ENCODE results near the gene CAPG. TPM values are rescaled to one million over a fixed set of nuclear protein-coding genes. Genes with fewer than 3 reads are reported as not detected.
"Not testable (repeated sequence)": the region's sequence is repeated elsewhere in the genome, so short reads cannot be mapped to it uniquely, and the experiment has no call there.

The CAPG gene
- total RNA-seq, 2 experiments from 2014 or later: 23.4 to 23.7 TPM

- ChIA-PET POLR2A (interaction anchor here (0.7 to 3.7 kb wide), 3 partner anchors 100 to 113 kb away, joined by 4 to 53 read pairs (median 4); partner anchors contain the start of gene MAT2A), CTCF (no interaction called here)
Measured at GRCh38 chr2:85439986-85440385, 29.8 kb upstream of the CAPG start.

GRCh38 chr2:85439569-85439968, 29.4 kb upstream of the CAPG start:
- POLR2A ChIA-PET: interaction anchor here (0.7 to 3.7 kb wide), 3 partner anchors 100 to 113 kb away, joined by 4 to 53 read pairs (median 4); partner anchors contain the start of gene MAT2A
- CTCF ChIA-PET: not testable (repeated sequence)

- ChIA-PET CTCF (interaction anchor here (1.0 kb wide), 2 partner anchors 100 to 112 kb away, joined by 3 read pairs; partner anchors contain the start of gene MAT2A), POLR2A (interaction anchor here (0.7 to 3.7 kb wide), 3 partner anchors 20 to 122 kb away, joined by 3 to 53 read pairs (median 4); partner anchors contain the start of genes GGCX, MAT2A and SH2D6)
Measured at GRCh38 chr2:85439025-85439472, 28.9 kb upstream of the CAPG start.

- POLR2A ChIA-PET: interaction anchor here (0.7 to 3.7 kb wide), 5 partner anchors 20 to 123 kb away, joined by 3 to 53 read pairs (median 5); partner anchors contain the start of genes GGCX, MAT2A and SH2D6
- CTCF ChIA-PET: interaction anchor here (1.0 to 1.6 kb wide), 4 partner anchors 9 to 113 kb away, joined by 3 to 5 read pairs (median 4); partner anchors contain the start of gene MAT2A
Measured at GRCh38 chr2:85438201-85439024, 28.2 kb upstream of the CAPG start.

- CTCF ChIA-PET: interaction anchor here (0.7 to 1.6 kb wide), 5 partner anchors 10 to 124 kb away, joined by 3 to 5 read pairs (median 4); partner anchors contain the start of genes GGCX and MAT2A
- POLR2A ChIA-PET: interaction anchor here (0.6 to 3.7 kb wide), 4 partner anchors 102 to 1354 kb away, joined by 4 to 53 read pairs (median 6); partner anchors contain the start of gene MAT2A
Measured at GRCh38 chr2:85437488-85438200, 27.5 kb upstream of the CAPG start.

- POLR2A ChIA-PET: interaction anchor here (0.6 to 3.7 kb wide), 5 partner anchors 10 to 1354 kb away, joined by 4 to 53 read pairs (median 5); partner anchors contain the start of gene MAT2A
- CTCF ChIA-PET: interaction anchor here (0.7 to 2.1 kb wide), 5 partner anchors 11 to 124 kb away, joined by 3 to 5 read pairs (median 4); partner anchors contain the start of genes GGCX and MAT2A
Measured at GRCh38 chr2:85436836-85437487, 26.8 kb upstream of the CAPG start.

GRCh38 chr2:85435981-85436835, 26.0 kb upstream of the CAPG start:
- POLR2A ChIA-PET: interaction anchor here (0.6 to 0.7 kb wide), 2 partner anchors 10 to 196 kb away, joined by 4 to 6 read pairs; no protein-coding TSS in a partner anchor

GRCh38 chr2:85435220-85435958, 25.2 kb upstream of the CAPG start:
- POLR2A ChIA-PET: interaction anchor here (0.6 kb wide), 1 partner anchor 197 kb away, joined by 6 read pairs; no protein-coding TSS in a partner anchor
- CTCF ChIA-PET: interaction anchor here (2.1 kb wide), 1 partner anchor 116 kb away, joined by 5 read pairs; no protein-coding TSS in a partner anchor

More at GRCh38 chr2:85435981-85436835, 26.0 kb upstream of the CAPG start:
- CTCF ChIA-PET: interaction anchor here (2.1 kb wide), 1 partner anchor 116 kb away, joined by 5 read pairs; no protein-coding TSS in a partner anchor

- CTCF ChIA-PET: no interaction called here
- POLR2A ChIA-PET: no interaction called here
Measured at GRCh38 chr2:85434696-85435095, 24.5 kb upstream of the CAPG start.

GRCh38 chr2:85433511-85434089, 23.4 kb upstream of the CAPG start:
- ChIA-PET CTCF (no interaction called here), POLR2A (interaction anchor here (1.0 kb wide), 1 partner anchor 162 kb away, joined by 3 read pairs; the partner anchor contains the start of gene RNF181)

GRCh38 chr2:85431570-85432205, 21.5 kb upstream of the CAPG start:
- ChIA-PET CTCF (interaction anchor here (2.0 kb wide), 1 partner anchor 121 kb away, joined by 6 read pairs; no protein-coding TSS in a partner anchor), POLR2A (no interaction called here)

GRCh38 chr2:85430752-85431569, 20.8 kb upstream of the CAPG start:
- CTCF ChIA-PET: interaction anchor here (2.0 to 2.1 kb wide), 2 partner anchors 10 to 121 kb away, joined by 5 to 6 read pairs; no protein-coding TSS in a partner anchor

GRCh38 chr2:85429924-85430289, 19.7 kb upstream of the CAPG start:
- ChIA-PET CTCF (interaction anchor here (1.2 to 2.1 kb wide), 2 partner anchors 9 to 10 kb away, joined by 4 to 5 read pairs; no protein-coding TSS in a partner anchor), POLR2A (interaction anchor here (0.6 kb wide), 1 partner anchor 222 kb away, joined by 3 read pairs; no protein-coding TSS in a partner anchor)

More at GRCh38 chr2:85430752-85431569, 20.8 kb upstream of the CAPG start:
- POLR2A ChIA-PET: no interaction called here

- POLR2A ChIA-PET: interaction anchor here (0.5 to 0.6 kb wide), 2 partner anchors 121 to 223 kb away, joined by 3 read pairs; no protein-coding TSS in a partner anchor
- CTCF ChIA-PET: interaction anchor here (1.2 to 2.1 kb wide), 2 partner anchors 8 to 10 kb away, joined by 4 to 5 read pairs; no protein-coding TSS in a partner anchor
Measured at GRCh38 chr2:85429213-85429923, 19.2 kb upstream of the CAPG start.

Measured in activated CD8-positive, alpha-beta memory T cell treated with anti-CD3 and anti-CD28 coated beads for 36 hours (primary cell).